ENCODE data around the gene ADAMTS13. TPM values are rescaled to one million over a fixed set of nuclear protein-coding genes. Genes with fewer than 3 reads are reported as not detected.

Gene ADAMTS13
- total RNA-seq, 4 donors from 2014 or later, result 1.0 to 2.2 (median 1.4) TPM

DNA sequence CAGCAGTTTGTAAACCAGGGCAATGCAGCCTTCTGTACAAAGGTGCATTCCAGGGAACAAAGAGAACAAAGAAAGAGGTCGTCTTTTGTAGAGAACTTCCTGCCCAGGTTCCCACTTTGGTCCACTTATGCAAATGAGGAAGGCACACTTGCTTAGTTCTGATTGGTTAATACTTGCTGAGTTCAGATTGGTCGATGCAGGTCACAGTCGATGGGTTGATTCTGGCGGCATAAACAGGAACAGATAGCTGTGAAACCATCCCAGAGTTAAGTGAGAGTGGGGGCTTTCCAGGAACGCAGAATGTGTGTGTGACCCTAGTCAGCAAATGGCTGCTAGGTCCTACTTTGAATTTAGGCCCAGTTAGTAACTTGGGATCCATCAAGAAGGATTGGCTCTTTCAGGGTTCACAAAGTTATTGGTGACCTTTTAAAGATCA, 1.8 kb upstream of the ADAMTS13 start:
- in situ Hi-C loops (cut with MboI; ENCODE audit: low sequenced_read_pairs in 4 of 4) (no loop called here), intact Hi-C loops (cut with DNase I; ENCODE audit: low total_unique reads) (no loop called here)
- no peak overlapping the region for H3K27ac ChIP-seq
- no peak for DNase-seq
- no peaks in the 10 kb centered on the region for H3K9me3 ChIP-seq
- no peaks in the 10 kb centered on the region for H3K27me3 ChIP-seq
- TF ChIP-seq POLR2A (IDR thresholded peaks at IDR 0.05), result no peak
- TF ChIP-seq, protein P1, sequence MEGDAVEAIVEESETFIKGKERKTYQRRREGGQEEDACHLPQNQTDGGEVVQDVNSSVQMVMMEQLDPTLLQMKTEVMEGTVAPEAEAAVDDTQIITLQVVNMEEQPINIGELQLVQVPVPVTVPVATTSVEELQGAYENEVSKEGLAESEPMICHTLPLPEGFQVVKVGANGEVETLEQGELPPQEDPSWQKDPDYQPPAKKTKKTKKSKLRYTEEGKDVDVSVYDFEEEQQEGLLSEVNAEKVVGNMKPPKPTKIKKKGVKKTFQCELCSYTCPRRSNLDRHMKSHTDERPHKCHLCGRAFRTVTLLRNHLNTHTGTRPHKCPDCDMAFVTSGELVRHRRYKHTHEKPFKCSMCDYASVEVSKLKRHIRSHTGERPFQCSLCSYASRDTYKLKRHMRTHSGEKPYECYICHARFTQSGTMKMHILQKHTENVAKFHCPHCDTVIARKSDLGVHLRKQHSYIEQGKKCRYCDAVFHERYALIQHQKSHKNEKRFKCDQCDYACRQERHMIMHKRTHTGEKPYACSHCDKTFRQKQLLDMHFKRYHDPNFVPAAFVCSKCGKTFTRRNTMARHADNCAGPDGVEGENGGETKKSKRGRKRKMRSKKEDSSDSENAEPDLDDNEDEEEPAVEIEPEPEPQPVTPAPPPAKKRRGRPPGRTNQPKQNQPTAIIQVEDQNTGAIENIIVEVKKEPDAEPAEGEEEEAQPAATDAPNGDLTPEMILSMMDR (IDR thresholded peaks at IDR 0.05 in 4 of 5, conservative IDR thresholded peaks at IDR 0.05 in 1 of 5), result no peak
- H3K4me1 ChIP-seq, result peaks cover 23 to 29% of the 10 kb centered on the region in 2 donors
- ATAC-seq, result no peak
- no peak overlapping the region for H3K4me3 ChIP-seq
- no peaks in the 10 kb centered on the region for H3K36me3 ChIP-seq

DNA sequence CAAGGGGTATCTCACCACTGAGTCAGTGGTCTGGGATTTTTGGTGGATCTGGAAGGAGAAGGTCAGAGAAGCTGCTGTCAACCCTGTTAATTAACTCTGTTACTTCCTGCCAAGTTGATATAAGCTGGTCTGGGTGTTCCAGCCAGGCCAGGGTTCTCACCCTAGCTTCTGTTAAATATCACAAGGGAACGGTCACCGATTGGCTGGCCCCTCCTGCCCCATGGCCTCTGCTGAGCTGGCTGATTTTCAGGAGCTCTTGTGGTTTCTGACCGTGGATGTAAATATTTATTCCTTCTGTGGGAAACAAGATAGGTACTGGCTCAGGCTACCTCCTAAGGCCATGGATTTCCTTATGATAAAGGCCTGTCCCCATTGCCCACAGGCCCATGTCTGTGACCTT, 1.0 kb downstream of the ADAMTS13 start:
- in situ Hi-C loops (cut with MboI; ENCODE audit: low sequenced_read_pairs in 4 of 4), result no loop called here
- DNase-seq (no peak), ATAC-seq (peak in 1 of 2 donors; percentile 17)
- TF ChIP-seq, protein P1 (IDR thresholded peaks at IDR 0.05 in 4 of 5, conservative IDR thresholded peaks at IDR 0.05 in 1 of 5), result no peak
- TF ChIP-seq POLR2A (IDR thresholded peaks at IDR 0.05), result no peak
- no peak overlapping the region for H3K4me3 ChIP-seq
- peaks cover 11 to 24% of the 10 kb centered on the region in 2 donors for H3K4me1 ChIP-seq
- intact Hi-C loops (cut with DNase I; ENCODE audit: low total_unique reads), result no loop called here
- H3K36me3 ChIP-seq, result no peaks in the 10 kb centered on the region
- H3K27ac ChIP-seq, result peak overlapping the region in 1 of 4 donors; percentile 77
- no peaks in the 10 kb centered on the region for H3K9me3 ChIP-seq
- H3K27me3 ChIP-seq, result peaks cover 6 to 10% (median 9%) of the 10 kb centered on the region in 3 donors

DNA sequence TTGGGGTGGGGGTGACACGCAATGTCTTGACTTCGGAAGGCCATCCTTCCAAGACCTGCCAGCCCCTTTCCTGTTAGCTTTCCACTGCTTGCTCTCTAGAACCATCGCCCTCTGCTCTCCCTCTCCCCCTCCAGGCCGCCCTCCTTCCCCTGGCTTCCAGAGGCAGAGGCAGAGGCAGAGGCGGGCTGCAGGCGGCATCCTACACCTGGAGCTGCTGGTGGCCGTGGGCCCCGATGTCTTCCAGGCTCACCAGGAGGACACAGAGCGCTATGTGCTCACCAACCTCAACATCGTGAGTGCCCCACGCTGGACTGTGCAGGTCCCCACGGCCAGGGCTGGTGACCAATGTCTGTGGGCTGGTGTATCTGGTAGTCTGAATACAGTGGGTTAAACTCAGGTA, 2.0 kb downstream of the ADAMTS13 start:
- H3K27me3 ChIP-seq, result peaks cover 9 to 13% (median 10%) of the 10 kb centered on the region in 3 donors
- no peak overlapping the region for H3K4me3 ChIP-seq
- no peaks in the 10 kb centered on the region for H3K36me3 ChIP-seq
- intact Hi-C loops (cut with DNase I; ENCODE audit: low total_unique reads), result no loop called here
- no peaks in the 10 kb centered on the region for H3K9me3 ChIP-seq
- DNase-seq, result no peak
- H3K27ac ChIP-seq, result peak overlapping the region in 2 of 4 donors; percentile 41 to 77
- in situ Hi-C loops (cut with MboI; ENCODE audit: low sequenced_read_pairs in 4 of 4), result no loop called here
- TF ChIP-seq POLR2A (IDR thresholded peaks at IDR 0.05), result no peak
- TF ChIP-seq, protein P1 (IDR thresholded peaks at IDR 0.05 in 4 of 5, conservative IDR thresholded peaks at IDR 0.05 in 1 of 5), result no peak
- H3K4me1 ChIP-seq, result peaks cover 5 to 15% of the 10 kb centered on the region in 2 donors
- no peak for ATAC-seq

DNA sequence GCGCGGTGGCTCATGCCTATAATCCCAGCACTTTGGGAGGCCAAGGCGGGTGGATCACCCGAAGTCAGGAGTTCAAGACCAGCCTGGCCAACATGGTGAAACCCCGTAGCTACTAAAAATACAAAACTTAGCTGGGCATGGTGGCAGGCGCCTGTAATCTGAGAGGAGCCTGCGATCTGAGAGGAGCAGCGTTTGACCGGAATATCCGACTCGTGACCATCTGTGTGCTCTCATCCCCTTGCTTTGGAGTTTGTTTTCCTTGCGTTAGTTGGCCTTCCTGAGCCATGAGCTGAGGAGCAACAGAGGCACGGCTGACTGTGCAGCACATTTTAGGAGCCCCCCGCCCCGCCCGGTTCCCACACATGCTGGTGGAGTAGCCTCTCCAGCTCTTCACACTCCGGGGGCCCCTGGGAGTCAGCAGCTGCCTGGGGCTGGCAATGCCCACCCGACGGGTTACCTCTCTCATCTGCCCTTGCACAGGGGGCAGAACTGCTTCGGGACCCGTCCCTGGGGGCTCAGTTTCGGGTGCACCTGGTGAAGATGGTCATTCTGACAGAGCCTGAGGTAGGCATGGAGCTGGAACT, 3.0 kb downstream of the ADAMTS13 start:
- H3K27me3 ChIP-seq, result peaks cover 9 to 16% (median 10%) of the 10 kb centered on the region in 3 donors
- peak overlapping the region; percentile 41 to 77 (median 54) for H3K27ac ChIP-seq
- ATAC-seq, result peak; percentile 87 to 93
- TF ChIP-seq, protein P1 (IDR thresholded peaks at IDR 0.05 in 4 of 5, conservative IDR thresholded peaks at IDR 0.05 in 1 of 5), result no peak
- TF ChIP-seq POLR2A (IDR thresholded peaks at IDR 0.05), result peak in 1 of 2 donors; percentile 10
- no peaks in the 10 kb centered on the region for H3K36me3 ChIP-seq
- DNase-seq, result peak; percentile 48 to 52
- peaks cover 5 to 15% of the 10 kb centered on the region in 2 donors for H3K4me1 ChIP-seq
- in situ Hi-C loops (cut with MboI; ENCODE audit: low sequenced_read_pairs in 4 of 4), result no loop called here
- H3K4me3 ChIP-seq, result no peak overlapping the region
- intact Hi-C loops (cut with DNase I; ENCODE audit: low total_unique reads), result no loop called here
- no peaks in the 10 kb centered on the region for H3K9me3 ChIP-seq
